BE2C (cell line): Measurements from ENCODE around the gene COL6A5.

Source experiments
- DNase-seq: peaks from one replicate; pipeline ENCODE4 v3.0.0-alpha.2; 2020
- H3K27me3 ChIP-seq: fragments of 250-450 bp; sonication (Bioruptor Pico); 2 replicates; pipeline ENCODE4 v1.5.1; 2020; ENCODE audit warnings: mild to moderate bottlenecking
- H3K36me3 ChIP-seq: fragments of 250-450 bp; sonication (Bioruptor Pico); 2 replicates; pipeline ENCODE4 v1.5.1; 2020; ENCODE audit warnings: mild to moderate bottlenecking
- H3K4me1 ChIP-seq: fragments of 250-450 bp; sonication (Bioruptor Pico); 2 replicates; pipeline ENCODE4 v1.5.1; 2020
- H3K4me3 ChIP-seq: 2 replicates; pipeline ENCODE4 v1.5.1; 2011; ENCODE audit warnings: low read depth, low read length
- H3K9me3 ChIP-seq: fragments of 250-450 bp; sonication (Bioruptor Pico); 2 replicates; pipeline ENCODE4 v1.5.1; 2020
- CTCF ChIP-seq: IDR thresholded peaks from 2 replicates; pipeline ENCODE4 v1.5.1; 2012; ENCODE audit warnings: mild to moderate bottlenecking, low read depth, low read length

Gene COL6A5

GRCh38 chr3:130517602-130518001 lies 172.1 kb downstream of the COL6A5 start:
- H3K4me1 ChIP-seq, result no peaks in the 10 kb centered on the region
- TF ChIP-seq CTCF, result no peak
- peaks cover 14% of the 10 kb centered on the region for H3K27me3 ChIP-seq
- H3K9me3 ChIP-seq, result no peaks in the 10 kb centered on the region
- H3K36me3 ChIP-seq, result no peaks in the 10 kb centered on the region
- DNase-seq, result no peak
- peak overlapping the region; percentile 51 for H3K4me3 ChIP-seq

- Histone ChIP-seq H3K4me3 (no peak overlapping the region), H3K4me1 (no peaks in the 10 kb centered on the region), H3K9me3 (no peaks in the 10 kb centered on the region), H3K36me3 (no peaks in the 10 kb centered on the region), H3K27me3 (peaks cover 14% of the 10 kb centered on the region)
- DNase-seq, result no peak
- no peak for TF ChIP-seq CTCF
These were observed 174.3 kb downstream of the COL6A5 start for GRCh38 chr3:130519754-130520153.

- H3K4me1 ChIP-seq, result no peaks in the 10 kb centered on the region
- no peaks in the 10 kb centered on the region for H3K36me3 ChIP-seq
- H3K9me3 ChIP-seq, result no peaks in the 10 kb centered on the region
- no peak for DNase-seq
- no peak overlapping the region for H3K4me3 ChIP-seq
- H3K27me3 ChIP-seq, result peaks cover 3% of the 10 kb centered on the region
- TF ChIP-seq CTCF, result no peak
These were observed 176.9 kb downstream of the COL6A5 start for GRCh38 chr3:130522399-130522798.

GRCh38 chr3:130527426-130527825 lies 182.0 kb downstream of the COL6A5 start:
- no peak for DNase-seq
- no peak for TF ChIP-seq CTCF
- Histone ChIP-seq H3K4me1 (no peaks in the 10 kb centered on the region), H3K4me3 (no peak overlapping the region), H3K36me3 (no peaks in the 10 kb centered on the region), H3K9me3 (no peaks in the 10 kb centered on the region), H3K27me3 (no peaks in the 10 kb centered on the region)

GRCh38 chr3:130528120-130528519 lies 182.6 kb downstream of the COL6A5 start:
- TF ChIP-seq CTCF, result no peak
- Histone ChIP-seq H3K4me3 (no peak overlapping the region), H3K36me3 (no peaks in the 10 kb centered on the region), H3K9me3 (no peaks in the 10 kb centered on the region), H3K27me3 (no peaks in the 10 kb centered on the region), H3K4me1 (no peaks in the 10 kb centered on the region)
- no peak for DNase-seq

- no peak for DNase-seq
- TF ChIP-seq CTCF, result no peak
- H3K4me3 ChIP-seq, result no peak overlapping the region
- no peaks in the 10 kb centered on the region for H3K36me3 ChIP-seq
- no peaks in the 10 kb centered on the region for H3K9me3 ChIP-seq
- H3K27me3 ChIP-seq, result no peaks in the 10 kb centered on the region
- H3K4me1 ChIP-seq, result no peaks in the 10 kb centered on the region
These were observed 184.2 kb downstream of the COL6A5 start for GRCh38 chr3:130529486-130530215.
